Activated CD4-positive, CD25-positive, alpha-beta regulatory T cell treated with anti-CD3 and anti-CD28 coated beads, Interleukin-2, amount 50 U/mL, for 24 hours (primary cell): ENCODE data around the gene SPATA21.
"Not testable (repeated sequence)": the region's sequence is repeated elsewhere in the genome, so short reads cannot be mapped to it uniquely, and the experiment has no call there.

Source experiments
- ATAC-seq, 2 donors: fragments of 150-1000 bp; cut with Tn5 transposase; one replicate each; pipeline ENCODE4 v1.10.0; 2021; ENCODE audit warnings: mild to moderate bottlenecking in 1 of 2, moderate library complexity in 1 of 2

Gene SPATA21

GRCh38 chr1:16376971-16377370, 60.3 kb downstream of the SPATA21 start:
- no peak for ATAC-seq

DNA sequence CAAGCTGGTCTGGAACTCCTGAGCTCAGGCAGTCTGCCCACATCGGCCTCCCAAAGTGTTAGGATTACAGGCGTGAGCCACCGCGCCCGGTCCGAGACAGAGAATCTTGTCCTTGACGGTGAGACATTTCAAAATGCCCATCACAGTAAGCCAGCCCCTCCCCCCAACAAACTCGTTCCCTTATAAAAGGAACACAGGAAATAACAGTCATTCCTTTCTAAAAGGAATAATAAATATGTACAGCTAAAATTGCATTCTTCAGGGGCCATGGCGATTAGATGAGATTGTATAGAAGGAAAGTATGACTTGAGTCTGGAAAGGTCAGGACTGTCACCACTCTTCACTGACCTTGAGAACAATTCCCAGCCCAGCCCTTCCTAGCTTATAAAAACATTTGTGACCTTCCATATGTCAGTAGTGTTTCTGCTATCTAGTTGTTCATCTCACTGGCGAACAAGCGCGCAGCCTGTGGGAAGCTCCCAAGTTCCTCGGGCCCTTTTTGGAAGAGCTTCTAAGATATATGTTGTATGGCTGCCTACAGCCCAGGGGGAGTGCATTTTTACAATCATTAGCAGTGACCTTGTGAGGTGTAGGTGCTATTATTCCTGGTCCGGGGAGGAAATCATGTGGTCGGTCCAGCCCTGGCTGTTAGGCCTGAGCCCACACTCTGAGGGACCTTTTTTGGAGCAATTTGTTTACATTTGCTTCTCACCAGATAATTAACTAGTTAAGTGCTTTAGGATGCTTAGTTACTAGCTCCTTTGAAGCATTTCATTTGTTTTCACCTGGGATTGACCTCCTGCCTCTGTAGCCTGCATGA, 61.5 kb downstream of the SPATA21 start:
- no peak for ATAC-seq

DNA sequence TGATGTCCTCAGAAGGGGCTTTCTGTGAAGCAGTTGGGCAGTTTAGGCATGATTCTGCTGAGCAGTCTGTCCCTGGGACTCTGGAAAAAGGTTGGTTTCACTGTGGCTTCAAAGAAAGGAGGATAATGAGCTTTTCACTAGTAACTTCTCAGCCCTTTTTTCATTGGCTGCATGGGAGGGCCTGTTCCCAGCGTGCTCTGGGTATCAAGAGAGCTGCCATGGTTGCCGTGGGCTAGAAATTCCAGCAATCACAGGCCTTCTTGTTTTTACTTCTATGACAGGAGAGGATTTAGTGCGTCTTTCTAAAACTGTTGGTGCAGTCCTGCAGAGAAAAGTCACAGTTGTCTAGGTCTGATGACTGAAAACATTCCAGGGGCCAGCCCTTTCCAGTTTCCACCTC, 63.0 kb downstream of the SPATA21 start:
- ATAC-seq, result no peak

GRCh38 chr1:16372535-16373285, 64.5 kb downstream of the SPATA21 start:
- no peak for ATAC-seq

GRCh38 chr1:16371725-16372124, 65.5 kb downstream of the SPATA21 start:
- peak in 1 of 2 donors; percentile 11 for ATAC-seq

DNA sequence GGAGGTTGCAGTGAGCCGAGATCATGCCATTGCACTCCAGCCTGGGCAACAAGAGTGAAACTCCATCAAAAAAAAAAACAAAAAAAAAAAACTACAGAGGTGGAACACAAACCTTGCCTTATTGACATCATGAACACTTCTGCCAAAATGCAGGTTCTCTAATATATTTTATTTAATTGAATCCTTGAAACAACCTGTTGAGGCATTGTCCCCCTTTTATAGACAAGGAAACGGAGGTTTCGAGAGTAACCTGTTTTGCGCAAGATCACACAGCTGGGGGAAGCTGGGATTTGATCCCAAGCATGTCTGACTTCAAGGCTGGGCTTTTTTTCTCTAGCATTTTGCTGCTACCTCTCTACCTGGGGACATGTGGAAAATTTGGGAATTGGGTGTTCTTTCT, 67.4 kb downstream of the SPATA21 start:
- no peak for ATAC-seq

DNA sequence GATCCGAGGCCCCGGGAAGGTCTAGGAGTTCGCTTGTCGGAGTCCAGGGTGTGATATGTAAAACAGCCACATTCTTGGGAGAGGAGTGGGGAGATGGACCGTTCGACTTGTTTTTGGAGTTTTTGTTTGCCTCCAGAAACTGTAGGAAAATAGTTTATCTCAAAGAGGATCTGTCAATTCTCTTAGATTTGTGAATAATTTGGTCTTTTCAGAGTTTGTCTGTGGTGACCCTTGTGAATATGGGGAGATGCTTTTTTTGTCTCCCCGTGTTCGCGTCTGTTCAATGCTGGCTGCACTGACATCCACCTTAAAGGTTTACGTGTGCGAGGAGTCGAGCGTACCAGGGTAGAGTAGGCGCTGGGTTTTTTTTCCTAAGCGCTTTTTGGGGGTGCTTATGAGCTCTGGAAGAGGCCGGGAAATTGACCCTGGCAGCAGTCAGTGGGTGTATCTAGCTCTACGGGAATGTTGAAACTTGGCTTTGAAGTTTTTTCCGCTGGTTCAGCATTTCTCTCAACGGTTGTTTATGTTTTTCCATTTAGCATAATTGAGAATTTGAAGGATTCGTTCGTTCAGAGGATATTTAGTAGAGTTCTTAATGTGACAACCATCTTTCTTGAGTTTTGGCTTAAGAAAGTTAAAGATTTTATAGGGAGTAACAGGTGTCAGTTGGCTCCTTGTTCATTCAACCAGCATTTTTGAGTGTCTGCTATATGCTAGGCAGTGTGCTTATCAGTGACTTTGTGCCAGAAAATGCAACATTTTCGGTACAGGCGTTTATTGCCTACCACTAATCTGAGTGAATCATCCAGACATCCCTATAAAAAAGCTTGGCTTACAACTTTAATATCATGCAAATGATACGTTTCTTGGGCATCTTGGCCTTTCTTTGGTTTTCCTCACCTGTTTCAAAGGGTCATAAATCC, 69.0 kb downstream of the SPATA21 start:
- ATAC-seq, result no peak

GRCh38 chr1:16367258-16367967, 69.8 kb downstream of the SPATA21 start:
- ATAC-seq, result peak; percentile 66 to 73

DNA sequence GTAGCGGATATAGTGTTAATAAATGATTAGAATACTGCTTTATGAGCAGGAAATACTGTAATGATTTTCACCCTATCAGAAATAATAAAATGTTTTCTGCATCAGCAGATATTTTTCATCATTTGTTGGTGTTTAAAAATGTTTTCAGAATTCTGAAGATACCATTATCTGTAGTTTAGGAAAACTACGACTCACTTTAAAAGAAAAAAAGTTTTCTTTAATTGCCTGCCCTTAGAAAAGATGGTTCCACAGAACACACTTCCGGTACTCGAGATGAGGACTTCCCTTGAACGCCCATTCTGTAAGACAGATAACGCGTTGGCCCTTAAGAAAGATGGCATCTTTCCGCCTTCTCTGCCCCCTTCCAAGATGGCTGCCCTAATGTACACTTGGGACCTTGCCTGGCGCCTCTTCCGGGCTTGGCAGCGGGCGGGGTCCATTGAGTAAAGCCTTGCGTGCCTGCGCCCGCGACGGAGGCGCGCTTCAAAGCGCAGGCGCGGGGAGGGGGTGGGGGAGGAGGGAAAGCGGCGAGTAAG, 70.4 kb downstream of the SPATA21 start, which contains the start of gene SZRD1:
Gene SZRD1 (plus strand): TSS at position 521 of the 536 bp plus-strand sequence. CDS start 16 bp downstream, outside the sequence.
- ATAC-seq, result peak; percentile 87 to 88

GRCh38 chr1:16365146-16365498, 72.1 kb downstream of the SPATA21 start:
- ATAC-seq, result not testable (repeated sequence)

DNA sequence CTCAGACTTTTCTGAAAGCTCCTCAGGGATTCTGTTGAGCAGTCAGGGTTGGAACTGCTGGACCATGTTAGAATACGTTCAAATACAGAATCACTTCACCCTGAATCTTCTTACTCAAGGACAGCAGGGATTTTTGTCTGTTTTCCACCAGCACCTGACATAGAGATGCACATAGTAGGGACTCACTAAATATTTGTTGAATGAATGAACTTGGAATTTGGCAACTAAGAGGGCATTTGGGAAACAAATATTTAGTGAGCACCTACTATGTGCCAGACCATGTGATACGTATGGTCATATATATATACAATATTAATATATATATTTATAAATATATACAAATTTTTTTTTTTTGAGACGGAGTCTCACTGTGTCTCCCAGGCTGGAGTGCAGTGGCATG, 80.4 kb downstream of the SPATA21 start:
- ATAC-seq, result no peak

DNA sequence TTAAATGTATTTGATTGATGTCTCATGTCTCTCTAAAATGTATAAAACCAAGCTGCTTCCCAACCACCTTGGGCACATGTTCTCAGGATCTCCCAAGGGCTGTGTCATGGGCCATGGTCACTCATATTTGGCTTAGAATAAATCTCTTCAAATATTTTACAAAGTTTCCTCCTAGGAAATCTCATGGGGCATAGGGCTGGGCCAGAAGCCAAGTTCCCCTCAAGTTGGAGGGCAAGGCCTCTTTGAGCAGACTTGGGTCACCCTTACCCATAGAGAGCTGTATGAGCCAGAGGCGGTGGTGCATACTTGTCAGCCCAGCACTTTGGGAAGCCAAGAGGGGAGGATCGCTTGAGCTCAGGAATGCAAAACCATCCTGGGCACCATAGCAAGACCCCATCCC, 82.6 kb downstream of the SPATA21 start:
- ATAC-seq, result no peak

DNA sequence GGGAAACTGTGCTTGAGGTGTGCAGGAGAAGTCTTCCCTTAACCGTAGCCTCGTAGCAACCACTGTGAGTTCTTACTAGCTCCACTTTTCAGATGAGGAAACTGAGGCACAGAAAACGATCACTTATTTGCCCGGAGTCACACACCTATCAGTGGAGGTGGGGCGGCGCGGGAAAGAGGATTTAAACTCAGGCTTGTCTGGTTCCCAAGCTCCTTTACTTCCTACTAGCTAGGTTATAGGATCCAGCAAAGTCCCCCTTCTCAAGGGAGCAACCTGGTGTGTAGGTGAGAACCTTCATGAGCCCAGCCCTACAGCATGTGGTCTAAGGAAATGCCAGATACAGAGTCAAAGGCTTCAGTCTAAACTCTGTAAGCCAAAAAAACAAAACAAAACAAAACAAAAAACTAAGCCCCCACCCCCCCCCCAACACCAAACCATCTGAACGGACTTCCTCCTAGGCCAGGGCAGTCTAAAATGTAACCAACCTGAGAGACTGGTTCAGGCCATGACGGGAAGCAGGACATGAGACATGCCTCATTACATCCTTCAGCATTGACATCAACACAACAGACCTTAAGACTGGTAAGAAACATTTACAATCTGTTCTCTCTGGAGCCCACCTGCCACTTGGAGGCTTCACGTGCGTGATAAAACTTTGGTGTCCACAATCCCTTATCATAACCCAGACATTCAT, 84.2 kb downstream of the SPATA21 start:
- ATAC-seq, result no peak

- ATAC-seq, result peak; percentile 93 to 97
Measured at GRCh38 chr1:16351994-16352841, 85.0 kb downstream of the SPATA21 start, which contains the start of gene FBXO42. TSS of gene FBXO42 (minus strand) at chr1:16352480. CDS start at chr1:16315418, 37,062 bp downstream.

- ATAC-seq, result no peak
Measured at GRCh38 chr1:16351456-16351993, 85.7 kb downstream of the SPATA21 start.

DNA sequence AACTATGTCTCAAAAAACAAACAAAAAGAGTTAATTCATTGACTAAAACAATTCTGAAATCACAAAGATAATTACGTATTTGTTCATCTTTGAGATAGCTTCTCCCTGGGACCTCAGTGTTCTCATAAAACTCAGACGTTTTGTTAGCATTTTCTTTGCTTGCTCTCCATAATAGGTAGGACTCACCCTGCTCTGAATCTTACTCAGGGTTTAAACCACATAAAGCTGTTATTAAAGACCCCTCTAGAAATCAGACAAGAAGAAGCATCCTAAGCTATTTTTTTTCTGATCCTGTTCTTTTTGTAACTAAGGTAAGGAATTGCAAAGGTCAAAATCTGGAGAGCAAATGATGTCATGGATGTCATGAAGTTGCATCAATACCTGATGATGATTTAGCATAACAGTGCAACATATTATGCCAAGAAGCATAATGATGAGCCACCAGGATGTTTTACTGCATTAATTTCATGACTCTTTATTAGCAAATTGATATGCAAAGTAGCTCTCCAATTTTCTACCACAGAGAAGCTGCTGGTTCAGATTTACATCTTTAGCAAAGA, 87.3 kb downstream of the SPATA21 start:
- ATAC-seq, result no peak
